HG02571 (cell line): ENCODE measurements around the gene TRIO.

Source experiments
- ATAC-seq: cut with Tn5 transposase; IDR thresholded peaks from one replicate; pipeline ENCODE4 v1.9.1; 2021; ENCODE audit warnings: mild to moderate bottlenecking, moderate library complexity; ENCODE audit not compliant: unreplicated experiment

TRIO gene

DNA sequence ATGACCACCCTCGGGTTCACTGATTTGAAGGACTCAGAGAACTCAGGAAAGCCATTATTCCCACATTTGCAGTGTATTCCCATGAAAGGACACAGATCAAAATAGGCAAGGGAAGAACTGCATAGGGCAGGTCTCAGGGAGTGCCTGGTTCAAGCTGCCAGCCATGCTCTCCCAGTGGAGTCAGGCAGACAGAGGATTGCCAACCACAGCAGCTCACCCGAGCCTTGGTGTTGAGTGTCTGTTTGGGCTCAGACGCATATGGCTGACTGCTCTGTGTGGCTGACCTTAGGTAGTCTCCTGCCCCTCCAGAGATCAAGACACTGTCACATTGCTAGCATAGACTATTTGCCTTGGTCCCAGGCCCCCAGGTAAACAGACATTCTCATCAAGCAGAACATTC, 322.6 kb downstream of the TRIO start:
- ATAC-seq, result no peak

DNA sequence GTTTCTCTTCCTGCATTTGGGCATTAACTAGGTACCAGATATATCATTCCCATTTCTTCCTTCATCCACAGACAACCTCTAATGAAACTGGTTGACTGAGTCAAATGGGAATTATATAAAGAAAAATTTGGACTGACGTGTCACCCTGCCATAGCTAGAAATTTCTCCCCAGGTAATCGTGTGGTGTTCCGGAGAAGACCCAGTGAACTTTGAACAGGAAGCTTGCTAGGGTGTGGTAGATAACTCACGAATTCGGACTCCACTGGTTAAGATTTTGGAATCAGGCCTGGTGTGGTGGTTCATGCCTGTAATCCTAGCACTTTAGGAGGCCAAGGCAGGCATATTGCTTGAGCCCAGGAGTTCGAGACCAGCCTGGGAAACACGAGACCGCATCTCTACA, 324.1 kb downstream of the TRIO start:
- no peak for ATAC-seq

DNA sequence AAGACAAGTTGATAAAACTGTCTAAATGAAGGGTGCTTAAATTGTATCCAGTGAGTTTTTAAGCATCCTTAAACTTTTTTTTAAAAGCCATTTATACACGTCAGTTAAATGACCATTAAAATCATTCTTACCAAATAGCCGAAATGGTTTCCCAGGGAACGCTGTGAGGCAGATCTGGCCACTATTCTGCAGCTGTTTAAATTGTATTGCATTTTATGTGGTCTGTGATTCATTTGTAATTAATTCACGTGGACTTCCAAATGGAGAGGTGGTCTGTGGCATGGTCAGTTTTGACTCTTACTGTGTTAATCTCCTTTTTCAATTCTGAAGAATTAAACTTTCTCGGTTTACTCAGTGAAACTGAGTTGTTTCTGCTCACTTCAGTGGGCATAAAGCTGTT, 324.7 kb downstream of the TRIO start:
- ATAC-seq, result no peak

DNA sequence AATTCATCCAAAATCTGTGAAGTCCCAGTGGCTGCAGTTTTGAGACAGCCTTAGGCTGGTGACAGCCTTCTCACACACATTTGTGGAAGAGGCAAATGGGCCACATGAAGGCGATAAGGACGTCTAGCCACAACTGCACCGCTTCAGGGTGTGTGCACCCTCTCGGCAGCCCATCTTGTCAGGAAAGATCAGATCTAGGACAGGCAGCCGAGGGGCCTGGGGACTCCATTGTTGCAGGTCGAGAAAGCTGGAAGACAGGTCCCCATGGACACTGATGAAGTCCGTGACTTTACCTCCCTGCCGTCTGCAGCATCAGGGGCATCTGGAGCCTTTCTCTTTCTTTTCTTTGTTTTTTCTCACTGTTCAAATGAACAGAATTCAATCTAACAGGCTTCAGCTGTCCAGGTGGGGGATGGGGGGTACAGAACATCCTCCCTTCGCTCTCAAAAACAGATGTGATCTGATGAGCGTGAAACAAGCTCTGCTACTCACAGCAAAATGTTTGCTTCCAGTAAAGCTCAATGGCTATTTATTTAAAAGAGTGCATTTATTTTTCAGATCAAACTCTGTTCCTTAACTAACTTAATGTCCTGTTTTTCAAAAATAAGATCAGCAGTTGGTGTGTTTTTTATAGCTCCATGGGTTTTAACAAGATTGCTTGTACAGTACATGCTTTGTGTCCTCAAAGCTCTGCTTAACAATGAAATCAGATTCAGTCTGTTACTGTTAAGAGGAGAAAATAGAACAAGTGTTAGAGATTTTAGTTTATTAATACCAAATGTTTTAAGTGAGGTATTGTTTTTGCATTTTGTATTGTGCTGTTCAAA, 326.6 kb downstream of the TRIO start:
- ATAC-seq, result no peak

DNA sequence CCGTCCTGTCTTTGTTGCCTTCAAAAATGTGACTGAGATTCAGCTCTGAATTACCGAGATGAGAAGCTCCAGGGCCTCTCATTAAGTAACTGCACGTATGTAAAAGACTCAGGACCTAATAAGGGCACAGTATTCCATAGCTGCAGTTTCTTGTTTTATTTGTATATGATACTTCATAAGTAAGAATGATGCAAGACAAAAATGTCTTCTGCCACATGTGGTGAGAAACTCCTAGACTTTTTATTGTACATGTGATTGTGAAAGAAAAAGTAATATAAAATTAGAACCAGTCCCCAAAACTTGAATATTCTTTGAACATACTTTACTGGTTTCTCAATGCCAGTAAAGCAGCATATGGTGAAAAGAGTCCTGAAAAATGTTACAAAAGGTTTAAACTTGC, 328.4 kb downstream of the TRIO start:
- ATAC-seq, result no peak

DNA sequence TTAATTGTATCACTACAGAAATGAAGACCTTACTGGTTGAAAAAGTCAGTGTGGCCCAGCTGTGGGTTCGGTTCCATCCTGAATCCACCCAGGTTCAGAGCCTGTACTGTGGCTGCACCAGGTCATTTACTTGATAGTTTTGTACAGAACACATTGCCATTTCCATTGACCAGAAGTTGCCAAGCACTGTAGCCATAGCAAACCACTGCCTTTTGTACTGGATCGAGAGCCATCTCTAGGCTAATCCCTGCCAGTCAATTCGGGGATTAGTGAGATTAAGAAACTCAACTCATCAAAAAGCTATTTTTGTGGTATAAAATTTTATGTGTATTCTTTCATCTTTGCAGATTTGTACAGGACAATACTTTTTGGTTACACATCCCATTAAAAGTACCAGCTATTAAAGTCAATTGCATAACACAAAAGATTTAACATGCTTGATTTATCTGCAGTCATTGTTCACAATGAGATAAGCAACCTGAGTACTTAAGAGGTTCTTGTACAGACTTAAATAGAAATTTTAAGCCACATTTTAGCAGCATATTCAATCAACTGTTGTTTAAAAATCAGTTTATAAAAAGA, 329.9 kb downstream of the TRIO start:
- ATAC-seq, result no peak

DNA sequence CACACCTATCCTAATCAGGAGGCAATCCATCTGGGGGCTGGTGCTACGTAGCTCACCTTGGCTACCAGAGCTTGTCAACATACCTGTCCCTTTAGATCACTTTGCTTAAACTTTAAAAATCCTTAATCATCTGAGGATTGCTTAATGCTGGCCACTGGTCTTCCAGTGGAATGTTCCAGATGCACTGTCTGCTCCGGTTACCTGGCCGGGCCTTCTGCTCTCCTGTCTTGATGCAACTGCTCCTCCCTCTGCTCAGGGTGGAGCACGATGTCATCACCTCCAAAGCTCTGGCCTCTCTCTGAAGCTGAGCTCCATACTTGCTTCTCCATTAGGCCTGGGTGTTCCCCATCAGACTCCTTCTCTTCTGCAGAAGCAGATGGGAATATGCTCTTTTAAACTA, 331.9 kb downstream of the TRIO start:
- ATAC-seq, result no peak

DNA sequence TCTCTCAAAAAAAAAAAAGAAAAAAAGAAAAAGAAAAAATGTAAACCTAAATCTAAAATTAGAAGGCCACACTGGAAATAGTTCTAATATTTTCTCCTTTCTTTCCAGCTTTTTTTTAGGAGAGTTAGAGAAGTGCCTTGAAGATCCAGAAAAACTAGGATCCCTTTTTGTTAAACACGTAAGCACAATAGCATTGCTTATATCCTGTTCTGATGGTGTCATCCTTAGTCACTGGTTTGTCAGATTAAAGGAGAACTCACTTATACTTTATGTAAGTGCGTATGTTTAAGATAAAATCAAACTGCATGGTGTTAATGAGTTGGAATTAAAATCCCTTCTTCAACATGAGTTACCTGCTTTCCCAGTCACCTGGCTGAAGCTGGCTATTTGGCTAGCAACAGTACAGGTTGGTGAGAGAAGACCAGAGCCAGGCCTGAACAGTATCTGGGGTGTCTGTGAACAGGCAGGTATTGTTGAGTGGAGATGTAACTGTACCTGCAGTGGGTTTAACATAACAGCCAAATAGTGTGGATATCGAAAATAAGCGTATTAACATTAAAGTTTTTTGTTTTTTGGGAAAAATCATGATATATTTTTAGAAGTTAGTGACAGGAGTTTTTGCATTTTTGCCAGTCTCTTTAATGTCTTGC, 333.8 kb downstream of the TRIO start:
- no peak for ATAC-seq

DNA sequence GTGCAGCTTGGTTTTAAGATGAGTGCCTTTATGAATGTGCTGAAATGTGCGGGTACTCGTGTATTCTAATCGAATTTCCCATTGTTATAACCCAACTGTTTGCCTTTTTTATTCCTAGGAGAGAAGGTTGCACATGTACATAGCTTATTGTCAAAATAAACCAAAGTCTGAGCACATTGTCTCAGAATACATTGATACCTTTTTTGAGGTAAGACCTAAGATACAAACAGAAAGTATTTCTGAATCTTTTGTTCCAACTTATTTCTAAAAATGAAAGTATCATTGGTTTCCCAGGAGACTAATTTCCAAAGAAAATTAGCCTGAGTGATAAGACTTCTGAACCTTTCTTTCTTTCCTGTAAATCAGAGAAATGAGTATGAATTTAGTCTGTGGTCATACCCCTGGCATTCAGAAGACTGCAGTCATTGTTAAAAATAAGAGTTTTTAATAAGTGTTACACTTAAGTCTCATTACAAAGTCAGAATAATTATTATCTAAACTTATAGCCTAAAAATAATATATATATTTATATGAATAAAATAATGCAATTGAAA, 336.1 kb downstream of the TRIO start:
- no peak for ATAC-seq

DNA sequence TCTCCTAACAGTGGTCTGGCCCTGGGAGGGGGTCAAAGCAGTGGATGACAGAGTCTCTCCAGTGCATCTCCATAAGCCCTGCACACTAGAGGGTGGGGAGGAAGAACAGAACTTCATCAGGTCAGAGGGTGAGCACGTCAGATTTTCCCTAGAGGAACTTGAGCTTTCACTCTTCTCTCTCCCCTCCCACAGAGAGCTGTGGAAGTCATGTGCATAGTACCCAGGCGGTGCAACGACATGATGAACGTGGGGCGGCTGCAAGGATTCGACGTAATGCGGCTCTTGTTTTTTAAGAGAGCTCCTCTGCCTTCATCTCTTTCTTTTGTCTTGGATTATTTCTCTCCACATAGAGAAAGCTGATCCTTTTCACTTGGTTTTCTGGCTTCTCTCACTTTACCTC, 338.2 kb downstream of the TRIO start:
- no peak for ATAC-seq

DNA sequence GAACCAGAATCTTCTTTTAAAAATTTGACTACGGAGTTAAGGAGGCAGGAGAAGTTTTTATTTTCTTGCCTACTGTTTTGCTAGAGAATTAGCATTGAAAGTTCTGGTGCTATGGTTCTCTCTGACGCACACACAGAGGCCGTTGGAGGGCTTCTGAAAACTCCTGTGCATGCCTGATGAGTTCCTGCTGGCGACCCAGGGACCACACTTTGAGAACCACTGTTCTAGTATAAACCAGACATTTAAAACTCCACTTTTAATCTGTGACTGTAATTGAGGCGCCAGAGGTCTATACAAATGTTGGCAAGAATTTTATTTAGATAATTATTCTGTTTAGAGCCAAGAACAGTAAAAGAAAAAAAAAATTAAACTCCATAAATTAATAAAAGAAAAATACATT, 338.9 kb downstream of the TRIO start:
- ATAC-seq, result no peak

DNA sequence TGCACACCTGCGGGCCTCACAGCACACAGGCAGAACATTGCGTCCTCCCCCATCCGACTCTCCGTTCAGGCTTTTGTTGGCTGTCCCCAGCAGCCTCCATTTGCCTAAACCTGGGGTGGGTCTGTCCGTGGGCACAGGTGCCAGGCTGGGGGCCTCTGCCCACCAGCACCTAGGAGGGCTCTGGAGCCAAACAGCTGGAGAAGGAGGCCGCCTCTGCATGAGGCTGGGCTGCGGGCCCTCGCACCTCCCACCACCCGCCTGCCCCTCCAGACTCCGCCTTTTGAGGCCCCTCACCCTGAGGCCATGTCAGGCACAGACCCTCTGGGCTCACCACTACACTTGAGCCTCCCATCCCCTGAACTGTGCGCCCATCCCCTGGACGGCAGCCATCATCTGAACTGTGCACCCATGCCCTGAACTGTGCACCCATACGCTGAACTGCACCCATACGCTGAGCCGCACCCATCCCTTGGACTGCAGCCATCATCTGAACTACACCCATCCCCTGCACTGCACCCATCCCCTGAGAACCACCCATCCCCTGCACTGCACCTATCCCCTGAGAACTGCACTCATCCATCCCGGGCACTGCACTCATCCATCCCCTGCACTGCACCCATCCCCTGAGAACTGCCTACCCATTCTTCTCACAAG, 340.5 kb downstream of the TRIO start:
- ATAC-seq, result no peak

DNA sequence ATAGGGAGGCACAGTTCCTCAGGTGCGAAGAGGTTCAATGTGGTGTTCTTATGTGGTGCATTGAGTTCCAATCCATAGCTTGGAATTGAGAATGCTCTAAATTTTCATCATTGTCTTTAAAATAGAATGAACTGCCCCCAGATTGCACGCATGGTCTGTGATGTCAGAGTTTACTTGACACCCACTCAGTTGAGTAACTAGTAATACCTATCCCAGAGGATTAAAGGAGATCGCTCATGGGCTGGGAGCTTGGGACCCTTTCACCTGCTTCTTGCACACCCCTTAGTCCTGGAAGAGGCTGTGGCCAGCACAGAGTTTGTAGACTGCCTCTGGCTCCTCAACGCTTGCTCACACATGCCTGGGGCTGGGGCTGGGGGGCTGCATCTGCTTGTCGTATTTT, 343.3 kb downstream of the TRIO start:
- no peak for ATAC-seq

DNA sequence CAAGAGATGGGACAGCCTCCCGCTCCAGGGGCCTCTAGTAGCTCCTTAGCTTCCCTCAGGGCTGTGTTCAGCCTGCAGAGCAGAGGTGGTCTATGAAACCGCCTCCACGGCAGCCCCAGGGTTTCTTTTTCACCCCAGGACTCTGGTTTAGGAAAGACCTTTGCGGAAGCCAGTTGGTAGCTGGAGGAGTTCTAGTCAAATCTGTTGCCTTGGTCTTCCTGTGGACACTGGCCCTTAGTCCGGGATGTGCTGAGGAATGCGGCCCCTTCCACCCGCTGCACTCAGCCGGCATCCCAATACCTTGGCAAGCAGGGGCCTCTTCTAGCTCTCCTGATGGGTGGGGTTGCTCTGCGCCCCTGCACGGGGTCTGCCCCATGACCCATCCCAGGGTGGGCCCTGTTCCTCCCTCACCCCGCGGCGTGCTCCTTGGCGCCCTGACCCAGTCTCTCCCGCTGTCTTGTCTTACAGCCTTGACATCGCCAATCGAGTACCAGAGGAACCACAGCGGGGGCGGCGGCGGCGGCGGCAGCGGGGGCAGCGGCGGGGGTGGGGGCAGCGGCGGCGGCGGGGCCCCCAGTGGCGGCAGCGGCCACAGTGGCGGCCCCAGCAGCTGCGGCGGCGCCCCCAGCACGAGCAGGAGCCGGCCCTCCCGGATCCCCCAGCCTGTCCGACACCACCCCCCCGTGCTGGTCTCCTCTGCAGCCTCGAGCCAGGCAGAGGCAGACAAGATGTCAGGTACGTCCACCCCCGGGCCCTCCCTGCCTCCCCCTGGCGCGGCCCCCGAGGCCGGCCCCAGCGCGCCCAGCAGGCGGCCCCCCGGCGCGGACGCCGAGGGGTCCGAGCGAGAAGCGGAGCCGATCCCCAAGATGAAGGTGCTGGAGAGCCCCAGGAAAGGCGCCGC, 344.1 kb downstream of the TRIO start:
- ATAC-seq, result no peak

DNA sequence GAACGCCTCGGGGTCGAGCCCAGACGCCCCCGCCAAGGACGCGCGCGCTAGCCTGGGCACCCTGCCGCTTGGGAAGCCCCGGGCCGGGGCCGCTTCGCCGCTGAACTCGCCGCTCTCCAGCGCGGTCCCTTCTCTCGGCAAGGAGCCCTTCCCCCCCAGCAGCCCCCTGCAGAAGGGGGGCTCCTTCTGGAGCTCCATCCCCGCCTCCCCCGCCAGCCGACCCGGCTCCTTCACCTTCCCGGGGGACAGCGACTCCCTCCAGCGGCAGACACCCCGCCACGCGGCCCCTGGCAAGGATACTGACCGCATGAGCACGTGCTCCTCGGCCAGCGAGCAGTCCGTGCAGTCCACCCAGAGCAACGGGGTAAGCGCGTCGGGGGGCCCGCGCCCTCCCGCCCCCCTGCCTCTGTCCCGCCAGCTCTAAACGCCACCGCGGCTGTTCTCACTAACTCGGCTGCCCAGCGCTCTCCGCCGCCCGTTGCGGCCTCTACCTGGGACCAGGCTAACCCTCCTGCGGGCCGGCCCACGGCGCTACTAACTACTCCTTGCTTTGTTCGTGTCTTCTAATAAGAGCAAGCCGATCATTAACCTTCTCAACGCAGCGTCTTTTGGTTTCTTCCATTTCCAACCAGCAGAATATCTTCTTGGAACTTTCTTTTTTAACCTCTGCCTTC, 344.9 kb downstream of the TRIO start:
- ATAC-seq, result no peak

DNA sequence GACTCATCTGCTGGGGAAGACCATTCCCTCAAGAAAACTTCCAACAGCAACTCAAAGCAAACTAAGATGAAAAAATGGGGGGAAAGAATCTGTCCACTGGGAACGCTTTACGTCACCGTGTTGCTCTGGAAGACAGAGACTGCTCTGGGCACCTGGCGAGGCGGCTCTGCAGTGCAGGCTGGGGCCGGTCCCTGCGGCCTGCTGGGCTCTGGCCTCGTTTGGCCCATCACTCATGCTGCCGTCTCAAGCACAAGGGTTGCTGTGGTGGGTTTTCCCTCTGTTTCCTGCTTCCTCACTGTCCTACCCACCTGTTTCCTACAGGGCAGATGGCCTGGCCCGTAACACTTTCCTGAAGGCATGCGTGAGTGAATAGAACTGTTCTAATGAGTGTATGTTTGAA, 345.6 kb downstream of the TRIO start:
- ATAC-seq, result no peak

DNA sequence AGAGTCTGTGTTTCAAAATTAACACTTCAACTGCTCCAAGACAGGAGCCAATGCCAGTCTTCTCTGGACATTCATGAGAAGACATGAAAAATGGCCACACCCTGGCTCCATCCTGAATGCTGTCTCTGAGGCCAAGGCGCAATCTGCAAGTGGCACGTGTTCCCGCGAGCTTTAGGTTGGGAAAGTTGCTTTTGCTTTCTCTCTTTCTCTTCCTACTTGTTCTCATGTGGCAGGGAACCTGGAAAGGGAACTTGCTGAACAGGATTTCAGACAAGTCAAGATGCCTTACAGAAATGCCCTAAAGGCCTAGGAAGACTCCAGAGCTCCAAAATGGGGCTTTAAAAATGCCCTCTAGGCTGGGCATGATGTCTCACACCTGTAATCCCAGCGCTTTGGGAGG, 346.5 kb downstream of the TRIO start:
- ATAC-seq, result no peak

DNA sequence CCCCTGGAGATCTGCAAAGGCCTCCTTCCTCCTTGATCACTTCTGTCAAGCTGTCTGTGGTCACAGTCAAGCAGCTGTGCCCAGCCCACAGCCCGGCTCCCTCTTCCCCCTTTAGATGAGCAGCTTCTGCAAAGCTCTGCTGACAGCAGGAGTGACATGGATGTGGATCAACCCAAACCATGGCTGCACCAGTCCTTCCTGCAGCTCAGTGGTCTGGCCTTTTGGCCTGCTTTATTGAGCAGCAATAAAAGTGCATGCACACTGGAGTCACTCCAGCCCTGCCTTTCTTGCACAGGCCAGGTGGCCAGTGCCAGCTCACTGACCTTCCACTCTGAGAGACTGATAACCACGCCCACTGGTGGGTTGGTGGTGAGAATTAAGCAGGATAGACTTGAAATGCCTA, 347.2 kb downstream of the TRIO start:
- no peak for ATAC-seq

DNA sequence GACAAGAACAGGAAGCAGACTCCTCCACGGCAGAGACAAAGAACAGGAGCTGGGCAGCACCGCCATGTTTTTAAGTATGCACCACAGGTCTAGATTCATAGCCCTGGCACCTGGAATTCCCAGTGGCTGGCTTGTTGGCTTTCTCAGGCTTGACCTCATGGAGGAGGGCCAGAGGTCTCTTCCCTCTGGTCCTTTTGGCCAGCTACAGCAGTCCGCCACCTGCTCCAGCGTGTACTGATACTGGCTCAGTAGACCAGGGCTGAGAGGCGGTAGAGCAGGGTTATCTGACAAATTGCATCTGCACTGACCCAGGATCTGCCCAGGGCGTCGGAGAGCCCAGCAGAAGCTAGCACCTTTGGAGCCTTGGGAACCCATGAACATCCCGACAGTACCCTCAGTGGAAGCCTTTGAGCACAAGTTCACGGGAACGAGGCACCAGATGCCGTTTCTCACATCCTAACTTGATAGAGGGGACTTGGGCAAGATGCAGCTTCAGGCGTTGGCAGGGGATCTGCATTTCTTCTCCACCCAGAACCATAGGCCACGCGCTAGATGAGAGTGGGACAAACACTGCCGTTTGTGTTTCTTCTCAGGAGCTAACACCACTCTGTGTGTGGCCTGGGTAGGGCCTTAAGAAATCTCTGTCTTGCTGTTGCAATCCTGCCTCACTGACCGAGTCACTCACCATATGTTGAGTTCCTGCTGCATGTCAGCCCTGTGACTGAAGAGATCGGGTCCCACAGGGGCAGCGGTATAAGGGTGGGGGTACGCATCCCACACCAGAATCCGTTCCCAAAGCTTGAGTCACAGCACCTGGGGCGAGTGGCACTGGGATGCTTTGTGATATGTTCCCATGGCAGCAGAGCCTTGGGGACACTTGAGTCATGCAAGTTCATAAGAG, 348.1 kb downstream of the TRIO start:
- no peak for ATAC-seq
